ENCODE results near the gene FOXO6.

DNA sequence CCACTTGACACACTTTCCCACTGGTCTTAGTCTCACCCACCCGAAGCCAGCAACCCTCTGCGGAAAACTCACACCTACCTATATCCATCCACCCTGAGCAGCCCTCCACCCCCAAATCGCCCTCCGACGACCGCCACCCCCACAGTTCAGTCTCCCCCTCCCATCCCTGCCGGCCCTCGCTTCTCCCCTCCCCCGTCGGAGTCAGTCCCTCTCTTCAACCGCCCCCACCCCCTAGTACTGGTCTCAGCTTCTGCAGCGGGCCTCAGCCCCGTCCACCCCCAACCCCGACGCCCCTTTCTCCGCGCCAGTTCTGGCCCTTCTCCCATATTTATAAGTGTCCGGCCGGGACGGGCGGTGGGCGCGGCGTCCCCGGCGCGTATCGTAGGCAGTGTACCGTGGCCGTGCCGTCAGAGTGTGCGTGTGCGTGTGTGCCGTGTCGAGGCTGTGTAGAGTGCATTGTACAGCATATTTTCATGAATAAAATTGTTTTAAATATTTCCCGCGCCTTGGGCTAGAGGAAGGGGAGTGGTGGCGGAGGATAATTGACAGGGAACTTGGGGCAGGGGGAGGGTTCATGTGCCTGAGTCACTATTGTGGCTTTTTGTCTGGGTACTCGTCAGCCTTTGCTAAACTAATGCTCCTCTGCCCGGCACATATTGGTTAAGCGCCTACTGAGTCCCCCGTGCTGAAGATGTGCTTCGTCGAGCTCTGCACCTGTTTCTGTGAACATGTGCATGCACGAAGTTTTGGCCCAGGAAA, 22.0 kb downstream of the FOXO6 start:
- TF ChIP-seq ZNF331 (CRISPR knock-in tag; IDR thresholded peaks at IDR 0.05; ENCODE audit: low read depth), result no peak
- TF ChIP-seq, protein P1, sequence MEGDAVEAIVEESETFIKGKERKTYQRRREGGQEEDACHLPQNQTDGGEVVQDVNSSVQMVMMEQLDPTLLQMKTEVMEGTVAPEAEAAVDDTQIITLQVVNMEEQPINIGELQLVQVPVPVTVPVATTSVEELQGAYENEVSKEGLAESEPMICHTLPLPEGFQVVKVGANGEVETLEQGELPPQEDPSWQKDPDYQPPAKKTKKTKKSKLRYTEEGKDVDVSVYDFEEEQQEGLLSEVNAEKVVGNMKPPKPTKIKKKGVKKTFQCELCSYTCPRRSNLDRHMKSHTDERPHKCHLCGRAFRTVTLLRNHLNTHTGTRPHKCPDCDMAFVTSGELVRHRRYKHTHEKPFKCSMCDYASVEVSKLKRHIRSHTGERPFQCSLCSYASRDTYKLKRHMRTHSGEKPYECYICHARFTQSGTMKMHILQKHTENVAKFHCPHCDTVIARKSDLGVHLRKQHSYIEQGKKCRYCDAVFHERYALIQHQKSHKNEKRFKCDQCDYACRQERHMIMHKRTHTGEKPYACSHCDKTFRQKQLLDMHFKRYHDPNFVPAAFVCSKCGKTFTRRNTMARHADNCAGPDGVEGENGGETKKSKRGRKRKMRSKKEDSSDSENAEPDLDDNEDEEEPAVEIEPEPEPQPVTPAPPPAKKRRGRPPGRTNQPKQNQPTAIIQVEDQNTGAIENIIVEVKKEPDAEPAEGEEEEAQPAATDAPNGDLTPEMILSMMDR (conservative IDR thresholded peaks at IDR 0.05; ENCODE audit: low read depth in 2 of 2), result no peak
- TF ChIP-seq EZH2 (IDR thresholded peaks at IDR 0.05; ENCODE audit: low read depth, unreplicated experiment), result peak; percentile 60
- no peak for TF ChIP-seq CREB1 (CRISPR knock-in tag; IDR thresholded peaks at IDR 0.05; ENCODE audit: low read depth)
- TF ChIP-seq POLR2AphosphoS5 (IDR thresholded peaks at IDR 0.05; ENCODE audit: low read depth), result peak; percentile 11; the same call in 1 of the 2 replicates
- TF ChIP-seq, protein P2, sequence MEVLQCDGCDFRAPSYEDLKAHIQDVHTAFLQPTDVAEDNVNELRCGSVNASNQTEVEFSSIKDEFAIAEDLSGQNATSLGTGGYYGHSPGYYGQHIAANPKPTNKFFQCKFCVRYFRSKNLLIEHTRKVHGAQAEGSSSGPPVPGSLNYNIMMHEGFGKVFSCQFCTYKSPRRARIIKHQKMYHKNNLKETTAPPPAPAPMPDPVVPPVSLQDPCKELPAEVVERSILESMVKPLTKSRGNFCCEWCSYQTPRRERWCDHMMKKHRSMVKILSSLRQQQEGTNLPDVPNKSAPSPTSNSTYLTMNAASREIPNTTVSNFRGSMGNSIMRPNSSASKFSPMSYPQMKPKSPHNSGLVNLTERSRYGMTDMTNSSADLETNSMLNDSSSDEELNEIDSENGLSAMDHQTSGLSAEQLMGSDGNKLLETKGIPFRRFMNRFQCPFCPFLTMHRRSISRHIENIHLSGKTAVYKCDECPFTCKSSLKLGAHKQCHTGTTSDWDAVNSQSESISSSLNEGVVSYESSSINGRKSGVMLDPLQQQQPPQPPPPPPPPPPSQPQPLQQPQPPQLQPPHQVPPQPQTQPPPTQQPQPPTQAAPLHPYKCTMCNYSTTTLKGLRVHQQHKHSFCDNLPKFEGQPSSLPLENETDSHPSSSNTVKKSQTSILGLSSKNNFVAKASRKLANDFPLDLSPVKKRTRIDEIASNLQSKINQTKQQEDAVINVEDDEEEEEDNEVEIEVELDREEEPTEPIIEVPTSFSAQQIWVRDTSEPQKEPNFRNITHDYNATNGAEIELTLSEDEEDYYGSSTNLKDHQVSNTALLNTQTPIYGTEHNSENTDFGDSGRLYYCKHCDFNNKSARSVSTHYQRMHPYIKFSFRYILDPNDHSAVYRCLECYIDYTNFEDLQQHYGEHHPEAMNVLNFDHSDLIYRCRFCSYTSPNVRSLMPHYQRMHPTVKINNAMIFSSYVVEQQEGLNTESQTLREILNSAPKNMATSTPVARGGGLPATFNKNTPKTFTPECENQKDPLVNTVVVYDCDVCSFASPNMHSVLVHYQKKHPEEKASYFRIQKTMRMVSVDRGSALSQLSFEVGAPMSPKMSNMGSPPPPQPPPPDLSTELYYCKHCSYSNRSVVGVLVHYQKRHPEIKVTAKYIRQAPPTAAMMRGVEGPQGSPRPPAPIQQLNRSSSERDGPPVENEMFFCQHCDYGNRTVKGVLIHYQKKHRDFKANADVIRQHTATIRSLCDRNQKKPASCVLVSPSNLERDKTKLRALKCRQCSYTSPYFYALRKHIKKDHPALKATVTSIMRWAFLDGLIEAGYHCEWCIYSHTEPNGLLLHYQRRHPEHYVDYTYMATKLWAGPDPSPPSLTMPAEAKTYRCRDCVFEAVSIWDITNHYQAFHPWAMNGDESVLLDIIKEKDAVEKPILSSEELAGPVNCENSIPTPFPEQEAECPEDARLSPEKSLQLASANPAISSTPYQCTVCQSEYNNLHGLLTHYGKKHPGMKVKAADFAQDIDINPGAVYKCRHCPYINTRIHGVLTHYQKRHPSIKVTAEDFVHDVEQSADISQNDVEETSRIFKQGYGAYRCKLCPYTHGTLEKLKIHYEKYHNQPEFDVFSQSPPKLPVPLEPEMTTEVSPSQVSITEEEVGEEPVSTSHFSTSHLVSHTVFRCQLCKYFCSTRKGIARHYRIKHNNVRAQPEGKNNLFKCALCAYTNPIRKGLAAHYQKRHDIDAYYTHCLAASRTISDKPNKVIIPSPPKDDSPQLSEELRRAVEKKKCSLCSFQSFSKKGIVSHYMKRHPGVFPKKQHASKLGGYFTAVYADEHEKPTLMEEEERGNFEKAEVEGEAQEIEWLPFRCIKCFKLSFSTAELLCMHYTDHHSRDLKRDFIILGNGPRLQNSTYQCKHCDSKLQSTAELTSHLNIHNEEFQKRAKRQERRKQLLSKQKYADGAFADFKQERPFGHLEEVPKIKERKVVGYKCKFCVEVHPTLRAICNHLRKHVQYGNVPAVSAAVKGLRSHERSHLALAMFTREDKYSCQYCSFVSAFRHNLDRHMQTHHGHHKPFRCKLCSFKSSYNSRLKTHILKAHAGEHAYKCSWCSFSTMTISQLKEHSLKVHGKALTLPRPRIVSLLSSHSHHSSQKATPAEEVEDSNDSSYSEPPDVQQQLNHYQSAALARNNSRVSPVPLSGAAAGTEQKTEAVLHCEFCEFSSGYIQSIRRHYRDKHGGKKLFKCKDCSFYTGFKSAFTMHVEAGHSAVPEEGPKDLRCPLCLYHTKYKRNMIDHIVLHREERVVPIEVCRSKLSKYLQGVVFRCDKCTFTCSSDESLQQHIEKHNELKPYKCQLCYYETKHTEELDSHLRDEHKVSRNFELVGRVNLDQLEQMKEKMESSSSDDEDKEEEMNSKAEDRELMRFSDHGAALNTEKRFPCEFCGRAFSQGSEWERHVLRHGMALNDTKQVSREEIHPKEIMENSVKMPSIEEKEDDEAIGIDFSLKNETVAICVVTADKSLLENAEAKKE (CRISPR knock-in tag; IDR thresholded peaks at IDR 0.05), result no peak
- TF ChIP-seq EZH2phosphoT487 (IDR thresholded peaks at IDR 0.05; ENCODE audit: unreplicated experiment), result no peak
- TF ChIP-seq, protein P3, sequence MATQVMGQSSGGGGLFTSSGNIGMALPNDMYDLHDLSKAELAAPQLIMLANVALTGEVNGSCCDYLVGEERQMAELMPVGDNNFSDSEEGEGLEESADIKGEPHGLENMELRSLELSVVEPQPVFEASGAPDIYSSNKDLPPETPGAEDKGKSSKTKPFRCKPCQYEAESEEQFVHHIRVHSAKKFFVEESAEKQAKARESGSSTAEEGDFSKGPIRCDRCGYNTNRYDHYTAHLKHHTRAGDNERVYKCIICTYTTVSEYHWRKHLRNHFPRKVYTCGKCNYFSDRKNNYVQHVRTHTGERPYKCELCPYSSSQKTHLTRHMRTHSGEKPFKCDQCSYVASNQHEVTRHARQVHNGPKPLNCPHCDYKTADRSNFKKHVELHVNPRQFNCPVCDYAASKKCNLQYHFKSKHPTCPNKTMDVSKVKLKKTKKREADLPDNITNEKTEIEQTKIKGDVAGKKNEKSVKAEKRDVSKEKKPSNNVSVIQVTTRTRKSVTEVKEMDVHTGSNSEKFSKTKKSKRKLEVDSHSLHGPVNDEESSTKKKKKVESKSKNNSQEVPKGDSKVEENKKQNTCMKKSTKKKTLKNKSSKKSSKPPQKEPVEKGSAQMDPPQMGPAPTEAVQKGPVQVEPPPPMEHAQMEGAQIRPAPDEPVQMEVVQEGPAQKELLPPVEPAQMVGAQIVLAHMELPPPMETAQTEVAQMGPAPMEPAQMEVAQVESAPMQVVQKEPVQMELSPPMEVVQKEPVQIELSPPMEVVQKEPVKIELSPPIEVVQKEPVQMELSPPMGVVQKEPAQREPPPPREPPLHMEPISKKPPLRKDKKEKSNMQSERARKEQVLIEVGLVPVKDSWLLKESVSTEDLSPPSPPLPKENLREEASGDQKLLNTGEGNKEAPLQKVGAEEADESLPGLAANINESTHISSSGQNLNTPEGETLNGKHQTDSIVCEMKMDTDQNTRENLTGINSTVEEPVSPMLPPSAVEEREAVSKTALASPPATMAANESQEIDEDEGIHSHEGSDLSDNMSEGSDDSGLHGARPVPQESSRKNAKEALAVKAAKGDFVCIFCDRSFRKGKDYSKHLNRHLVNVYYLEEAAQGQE (IDR thresholded peaks at IDR 0.05; ENCODE audit: unreplicated experiment), result no peak
- TF ChIP-seq JUNB (IDR thresholded peaks at IDR 0.05; ENCODE audit: unreplicated experiment), result no peak
